DND-41 (cell line): ENCODE data around the gene FRAT1.

ENCODE experiments used
- ATAC-seq: fragments of 200-7000 bp; cut with Tn5 transposase; 3 replicates; pipeline ENCODE4 v1.9.1; 2021; ENCODE audit warnings: low read depth; ENCODE audit not compliant: insufficient read depth
- DNase-seq: peaks from one replicate; pipeline ENCODE4 v3.0.0-alpha.2; 2020
- H2AFZ ChIP-seq: 2 replicates; pipeline ENCODE4 v1.6.0; 2012; ENCODE audit warnings: low read depth, low read length
- H3K27ac ChIP-seq: 2 replicates; pipeline ENCODE4 v1.5.1; 2012; ENCODE audit warnings: low read length, inconsistent platforms
- H3K27me3 ChIP-seq: fragments of 200-600 bp; sonication (generic); 2 replicates; pipeline ENCODE4 v1.6.0; 2012; ENCODE audit warnings: low read length, mild to moderate bottlenecking, inconsistent platforms; ENCODE audit not compliant: insufficient read depth, poor library complexity
- H3K36me3 ChIP-seq: 2 replicates; pipeline ENCODE4 v1.5.1; 2012; ENCODE audit warnings: low read length, inconsistent platforms; ENCODE audit not compliant: insufficient read depth
- H3K4me1 ChIP-seq: 2 replicates; pipeline ENCODE4 v1.5.1; 2012; ENCODE audit warnings: mild to moderate bottlenecking, low read length; ENCODE audit not compliant: insufficient read depth
- H3K4me2 ChIP-seq: 2 replicates; pipeline ENCODE4 v1.6.0; 2012; ENCODE audit warnings: mild to moderate bottlenecking, moderate library complexity, low read length, inconsistent platforms; ENCODE audit not compliant: insufficient read depth
- H3K4me3 ChIP-seq, 2 experiments: fragments of 200-600 bp in 1 of 2; shearing (Covaris generic) in 1 of 2; 2 replicates each; pipeline ENCODE4 v1.5.1; 2012 to 2016; ENCODE audit warnings: inconsistent platforms in 2 of 2, low read length in 2 of 2, mild to moderate bottlenecking in 2 of 2, low read depth in 1 of 2, moderate library complexity in 1 of 2
- H3K79me2 ChIP-seq: 2 replicates; pipeline ENCODE4 v1.6.0; 2012; ENCODE audit warnings: low read length, inconsistent platforms; ENCODE audit not compliant: insufficient read depth
- H3K9ac ChIP-seq: 2 replicates; pipeline ENCODE4 v1.6.0; 2012; ENCODE audit warnings: low read depth, mild to moderate bottlenecking, inconsistent platforms, low read length, moderate library complexity
- H3K9me3 ChIP-seq: 2 replicates; pipeline ENCODE4 v1.5.1; 2012; ENCODE audit warnings: low read length, moderate library complexity, mild to moderate bottlenecking, inconsistent platforms; ENCODE audit not compliant: insufficient read depth, severe bottlenecking
- H4K20me1 ChIP-seq: 2 replicates; pipeline ENCODE4 v1.6.0; 2012; ENCODE audit warnings: low read length; ENCODE audit not compliant: insufficient read depth
- CTCF ChIP-seq: IDR thresholded peaks from 2 replicates; pipeline ENCODE4 v1.5.1; 2012; ENCODE audit warnings: borderline replicate concordance, low read length, moderate library complexity, mild to moderate bottlenecking; ENCODE audit not compliant: poor library complexity, severe bottlenecking; ENCODE audit errors: extremely low read depth
- EZH2 ChIP-seq: IDR thresholded peaks from 3 replicates; pipeline ENCODE4 v1.6.1; 2012; ENCODE audit warnings: borderline replicate concordance, low read depth, mild to moderate bottlenecking, moderate library complexity, low read length, inconsistent platforms; ENCODE audit not compliant: severe bottlenecking

Gene FRAT1

GRCh38 chr10:97362310-97363033 is 43.4 kb downstream of the FRAT1 start:
- H3K27me3 ChIP-seq: no peaks in the 10 kb centered on the region
- no peaks in the 10 kb centered on the region for H4K20me1 ChIP-seq
- H3K4me1 ChIP-seq: no peaks in the 10 kb centered on the region
- no peak overlapping the region for H3K4me2 ChIP-seq
- H2AFZ ChIP-seq: no peak overlapping the region
- TF ChIP-seq EZH2 (no peak), CTCF (no peak)
- ATAC-seq (no peak), DNase-seq (no peak)
- H3K4me3 ChIP-seq: no peak overlapping the region
- H3K79me2 ChIP-seq: no peaks in the 10 kb centered on the region
- H3K36me3 ChIP-seq: peaks cover 75% of the 10 kb centered on the region
- no peak overlapping the region for H3K27ac ChIP-seq
- no peaks in the 10 kb centered on the region for H3K9me3 ChIP-seq
- H3K9ac ChIP-seq: no peak overlapping the region

- Histone ChIP-seq H3K79me2 (no peaks in the 10 kb centered on the region), H3K27me3 (no peaks in the 10 kb centered on the region), H3K9ac (no peak overlapping the region), H3K4me1 (no peaks in the 10 kb centered on the region), H4K20me1 (no peaks in the 10 kb centered on the region), H3K27ac (no peak overlapping the region), H3K4me3 (no peak overlapping the region), H2AFZ (no peak overlapping the region), H3K4me2 (no peak overlapping the region), H3K36me3 (peaks cover 75% of the 10 kb centered on the region), H3K9me3 (no peaks in the 10 kb centered on the region)
- no peak for TF ChIP-seq CTCF
- ATAC-seq (no peak), DNase-seq (no peak)
Observed at GRCh38 chr10:97363071-97363470, 44.0 kb downstream of the FRAT1 start.

GRCh38 chr10:97365761-97366351 is 46.8 kb downstream of the FRAT1 start:
- H3K27ac ChIP-seq: no peak overlapping the region
- no peaks in the 10 kb centered on the region for H3K9me3 ChIP-seq
- no peaks in the 10 kb centered on the region for H3K79me2 ChIP-seq
- ATAC-seq: no peak
- H3K4me3 ChIP-seq: no peak overlapping the region
- peaks cover 75% of the 10 kb centered on the region for H3K36me3 ChIP-seq
- TF ChIP-seq CTCF (no peak), EZH2 (no peak)
- no peak overlapping the region for H3K9ac ChIP-seq
- H3K4me1 ChIP-seq: no peaks in the 10 kb centered on the region
- no peaks in the 10 kb centered on the region for H3K27me3 ChIP-seq
- H2AFZ ChIP-seq: no peak overlapping the region
- no peaks in the 10 kb centered on the region for H4K20me1 ChIP-seq
- no peak for DNase-seq
- no peak overlapping the region for H3K4me2 ChIP-seq
